Activated naive CD8-positive, alpha-beta T cell (primary cell): ENCODE data around the gene REN.

Source experiments
- H3K27ac Mint-ChIP-seq: one replicate; pipeline ENCODE4 v1.8.0; 2021; ENCODE audit warnings: mixed read lengths
- H3K27me3 Mint-ChIP-seq: one replicate; pipeline ENCODE4 v1.8.0; 2021; ENCODE audit warnings: mixed read lengths
- H3K36me3 Mint-ChIP-seq: one replicate; pipeline ENCODE4 v1.8.0; 2021; ENCODE audit warnings: mixed read lengths
- H3K4me1 Mint-ChIP-seq: one replicate; pipeline ENCODE4 v1.8.0; 2021; ENCODE audit warnings: low read depth, mixed read lengths
- H3K4me3 Mint-ChIP-seq: one replicate; pipeline ENCODE4 v1.8.0; 2021; ENCODE audit warnings: mild to moderate bottlenecking, mixed read lengths
- H3K9me3 Mint-ChIP-seq: one replicate; pipeline ENCODE4 v1.8.0; 2021; ENCODE audit warnings: low read depth, mixed read lengths

The REN gene

DNA sequence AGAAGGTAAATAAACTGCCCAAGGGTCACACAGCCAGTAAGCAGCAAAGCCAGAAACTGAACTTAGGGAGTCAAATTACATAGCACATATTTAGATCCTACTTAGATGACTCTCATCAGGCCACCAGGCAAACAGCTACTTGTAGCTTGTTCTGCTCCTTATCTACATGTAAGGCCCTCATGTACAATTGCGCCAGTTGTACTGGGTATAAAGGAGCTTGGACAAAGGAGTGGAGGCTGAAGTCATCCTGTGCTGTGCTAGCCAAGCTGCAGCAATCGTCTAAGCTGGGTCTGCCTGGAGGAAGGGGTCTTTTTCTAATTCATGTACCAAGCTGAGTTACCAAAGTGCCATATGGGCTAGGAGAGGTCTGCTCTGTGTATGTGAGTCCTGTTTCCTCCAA lies 27.0 kb downstream of the REN start:
- H3K9me3 Mint-ChIP-seq, result no peaks in the 10 kb centered on the region
- peaks cover 2% of the 10 kb centered on the region for H3K4me1 Mint-ChIP-seq
- H3K27ac Mint-ChIP-seq, result no peak overlapping the region
- H3K27me3 Mint-ChIP-seq, result no peaks in the 10 kb centered on the region
- peaks cover 4% of the 10 kb centered on the region for H3K36me3 Mint-ChIP-seq
- H3K4me3 Mint-ChIP-seq, result no peak overlapping the region

DNA sequence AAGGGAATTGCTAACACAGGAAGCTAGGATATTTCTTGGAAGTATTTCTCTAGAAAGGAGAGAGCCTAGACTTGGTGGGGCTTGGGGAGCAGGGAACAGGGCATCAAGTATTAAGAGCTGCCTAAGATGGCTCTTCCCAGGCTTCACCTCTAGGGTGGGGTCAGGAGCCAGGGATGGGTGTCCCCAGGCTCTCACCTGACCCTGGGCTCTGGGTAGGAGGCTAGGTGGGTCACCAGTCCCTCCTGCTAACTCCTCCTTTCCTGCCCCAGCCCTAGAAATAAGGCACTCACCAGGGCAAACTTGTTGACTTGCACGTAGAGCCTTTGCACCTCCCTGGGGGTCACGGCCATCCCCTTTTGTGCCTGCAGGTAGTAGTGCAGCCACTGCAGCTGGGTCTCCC lies 29.3 kb downstream of the REN start:
- H3K4me1 Mint-ChIP-seq, result no peaks in the 10 kb centered on the region
- no peak overlapping the region for H3K4me3 Mint-ChIP-seq
- no peaks in the 10 kb centered on the region for H3K27me3 Mint-ChIP-seq
- H3K36me3 Mint-ChIP-seq, result peaks cover 4% of the 10 kb centered on the region
- H3K27ac Mint-ChIP-seq, result no peak overlapping the region
- H3K9me3 Mint-ChIP-seq, result no peaks in the 10 kb centered on the region

DNA sequence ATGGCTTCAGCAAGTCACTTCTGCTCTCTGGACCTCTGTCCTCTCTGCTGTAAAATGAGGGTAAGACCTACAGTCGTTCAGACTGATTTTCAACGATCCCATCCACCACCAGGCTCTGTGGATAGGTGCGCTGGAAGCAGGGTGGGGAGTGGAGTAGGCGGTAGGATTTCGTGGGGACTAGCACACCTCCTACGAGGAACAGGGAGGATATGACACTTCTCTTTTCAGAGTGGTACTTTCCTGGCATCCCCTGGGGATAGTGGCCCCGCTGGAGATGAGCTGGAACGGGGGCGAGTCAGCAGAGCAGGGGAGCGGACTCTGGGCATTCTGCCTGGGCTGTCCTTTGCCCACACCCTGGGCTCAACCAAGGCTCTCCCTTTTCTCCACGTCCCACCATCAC lies 32.0 kb downstream of the REN start:
- Mint-ChIP-seq H3K27me3 (no peaks in the 10 kb centered on the region), H3K4me3 (no peak overlapping the region), H3K4me1 (no peaks in the 10 kb centered on the region), H3K9me3 (no peaks in the 10 kb centered on the region), H3K36me3 (peaks cover 3% of the 10 kb centered on the region), H3K27ac (no peak overlapping the region)

DNA sequence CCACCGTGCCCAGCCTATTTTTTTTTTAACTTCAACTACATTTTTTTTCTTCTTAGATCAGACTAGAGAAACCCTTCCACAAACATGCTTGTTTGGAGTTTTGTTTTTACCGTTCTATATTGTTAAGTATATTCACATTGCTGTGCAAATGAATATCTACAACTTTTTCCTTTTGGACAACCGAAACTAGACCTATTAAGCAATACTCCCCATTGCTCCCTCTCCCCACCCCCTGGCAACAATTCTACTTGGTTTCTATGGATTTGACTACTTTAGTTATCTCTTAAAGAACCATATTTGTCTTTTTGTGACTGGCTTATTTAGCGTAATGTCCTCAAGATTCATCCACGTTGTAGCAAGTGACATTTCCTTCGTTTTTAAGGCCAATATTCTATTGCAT lies 33.4 kb downstream of the REN start:
- Mint-ChIP-seq H3K27ac (no peak overlapping the region), H3K4me1 (peaks cover 4% of the 10 kb centered on the region), H3K9me3 (no peaks in the 10 kb centered on the region), H3K36me3 (no peaks in the 10 kb centered on the region), H3K4me3 (no peak overlapping the region), H3K27me3 (no peaks in the 10 kb centered on the region)

DNA sequence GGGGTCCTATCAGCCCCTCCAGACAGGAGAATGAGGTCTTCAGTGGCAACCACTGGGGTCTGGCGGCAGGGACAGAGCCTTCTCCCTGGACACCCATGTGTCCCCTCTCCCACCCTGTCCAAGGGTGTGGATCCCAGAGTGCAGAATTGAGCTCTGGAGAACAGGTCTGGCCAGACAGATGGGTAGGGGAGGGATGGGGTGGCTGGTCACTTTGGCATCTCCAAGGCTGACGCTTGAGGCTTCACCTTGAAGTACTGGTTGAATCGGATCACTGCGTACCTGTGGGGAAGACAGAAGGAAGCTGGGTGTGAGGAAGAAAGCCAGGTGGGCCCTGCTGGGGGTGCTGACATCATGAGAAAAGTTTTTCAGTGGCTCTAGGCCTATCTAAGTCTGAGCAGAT lies 34.2 kb downstream of the REN start:
- Mint-ChIP-seq H3K4me1 (peaks cover 4% of the 10 kb centered on the region), H3K27ac (no peak overlapping the region), H3K4me3 (no peak overlapping the region), H3K27me3 (no peaks in the 10 kb centered on the region), H3K9me3 (no peaks in the 10 kb centered on the region), H3K36me3 (no peaks in the 10 kb centered on the region)

DNA sequence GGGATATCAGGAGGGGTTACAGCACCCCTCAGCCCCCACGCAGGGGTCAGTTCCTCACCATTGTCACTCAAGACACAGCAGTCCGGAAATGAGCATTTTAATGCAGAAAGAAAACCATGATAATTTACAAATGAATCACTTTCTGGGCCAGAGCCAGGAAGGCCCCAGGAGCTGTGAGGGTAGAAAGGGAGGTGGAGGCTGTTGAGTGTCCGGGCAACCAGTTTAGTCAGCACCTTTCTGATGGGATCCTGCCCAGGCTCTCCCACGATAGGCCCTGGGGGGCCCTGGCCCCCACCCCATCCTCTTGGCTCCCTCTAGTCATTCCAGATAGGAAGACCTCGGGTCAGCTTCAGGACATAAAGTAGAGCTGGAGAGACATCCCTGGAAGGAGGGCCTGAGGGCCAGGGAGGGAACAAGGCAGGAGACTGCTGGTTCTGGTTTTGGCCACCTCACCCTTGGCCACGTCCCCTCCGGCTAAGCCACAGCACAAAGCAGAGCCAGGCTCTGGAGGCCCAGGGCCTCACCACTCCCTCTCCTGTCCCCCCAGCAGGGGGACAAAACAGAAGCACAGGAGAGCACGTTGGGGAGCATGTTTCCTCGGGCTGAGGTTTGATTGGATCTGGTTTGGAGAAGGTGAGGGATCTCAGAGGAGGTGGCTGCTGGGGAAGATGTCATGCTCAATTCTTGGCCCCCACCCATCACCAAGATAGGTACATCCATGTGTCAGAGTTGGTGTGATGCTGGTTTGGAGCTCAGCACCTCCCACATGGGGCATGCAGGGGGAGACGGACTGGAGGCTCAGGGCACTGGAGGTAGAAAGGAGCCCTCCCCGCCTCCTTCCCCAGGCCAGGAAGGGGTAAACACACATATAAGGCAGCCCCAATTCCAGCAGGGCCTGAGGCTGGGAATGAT lies 34.9 kb downstream of the REN start:
- H3K4me1 Mint-ChIP-seq, result peaks cover 4% of the 10 kb centered on the region
- H3K4me3 Mint-ChIP-seq, result no peak overlapping the region
- no peaks in the 10 kb centered on the region for H3K36me3 Mint-ChIP-seq
- H3K9me3 Mint-ChIP-seq, result no peaks in the 10 kb centered on the region
- H3K27ac Mint-ChIP-seq, result no peak overlapping the region
- no peaks in the 10 kb centered on the region for H3K27me3 Mint-ChIP-seq

DNA sequence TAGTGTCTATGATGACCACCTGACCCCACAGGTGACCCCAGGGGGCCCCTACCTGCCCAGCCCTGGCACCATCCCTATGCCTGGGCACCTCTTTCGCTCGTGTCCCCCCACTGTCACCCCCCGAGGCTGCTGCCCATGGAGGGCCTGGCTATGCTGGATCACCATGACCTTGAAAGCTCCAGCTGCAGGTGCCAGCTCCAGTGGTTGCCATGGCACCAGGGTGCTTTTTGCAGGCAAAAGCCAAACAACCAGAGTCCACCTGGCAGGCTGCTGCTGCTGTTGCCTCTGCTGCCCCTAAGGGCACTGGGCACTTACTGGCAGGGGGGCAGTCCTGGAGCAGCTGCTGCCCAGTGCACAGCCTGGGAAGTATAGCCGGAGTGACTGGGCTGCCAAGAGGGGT lies 36.0 kb downstream of the REN start:
- H3K4me3 Mint-ChIP-seq, result no peak overlapping the region
- H3K9me3 Mint-ChIP-seq, result no peaks in the 10 kb centered on the region
- H3K27me3 Mint-ChIP-seq, result no peaks in the 10 kb centered on the region
- no peak overlapping the region for H3K27ac Mint-ChIP-seq
- H3K4me1 Mint-ChIP-seq, result peaks cover 4% of the 10 kb centered on the region
- H3K36me3 Mint-ChIP-seq, result no peaks in the 10 kb centered on the region

DNA sequence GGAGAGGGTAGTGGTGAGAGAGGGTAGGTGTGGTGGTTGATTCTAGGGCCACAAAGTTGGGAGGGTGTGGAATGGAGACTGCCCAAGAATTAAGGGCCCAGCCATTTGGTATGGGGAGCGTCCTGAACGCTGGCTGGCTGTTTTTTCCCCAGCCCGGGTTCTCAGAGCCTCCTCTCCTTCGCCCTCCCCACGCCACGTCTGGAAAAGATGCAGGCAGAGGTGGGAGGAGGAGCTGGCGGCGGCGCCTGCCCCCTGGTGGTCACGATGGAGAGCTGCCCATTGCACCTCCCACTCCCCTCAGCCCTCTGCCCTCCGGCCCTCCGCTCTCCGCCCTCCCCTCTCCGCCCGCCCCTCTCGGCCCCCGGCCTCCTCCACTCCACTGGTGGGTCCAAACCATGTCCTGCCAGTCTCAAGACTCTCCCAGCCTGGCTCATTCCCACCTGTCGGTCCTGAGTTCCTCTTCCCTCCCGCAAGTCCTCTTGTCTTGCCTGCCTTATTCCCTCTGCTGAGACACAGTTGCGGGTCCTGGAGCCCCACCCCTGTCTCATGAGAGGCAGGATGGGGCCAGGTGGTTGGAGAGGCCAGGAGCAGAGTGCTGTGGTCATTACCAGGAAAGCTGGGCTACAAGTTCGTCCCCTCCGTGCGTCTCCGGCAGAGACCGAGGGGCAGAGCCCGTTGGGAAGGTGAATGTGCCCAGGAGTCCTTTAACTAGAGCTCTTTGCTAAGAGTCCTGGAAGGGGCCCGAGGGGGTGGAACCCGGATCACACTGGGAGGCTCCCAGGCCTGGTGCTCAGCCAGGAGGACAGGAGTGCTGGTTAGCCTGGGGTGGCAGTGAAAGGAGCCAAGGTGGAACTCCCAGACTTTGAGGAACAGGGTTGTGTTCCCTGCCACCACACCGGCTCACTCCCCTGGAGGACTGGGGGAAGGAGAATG lies 36.9 kb downstream of the REN start:
- H3K27me3 Mint-ChIP-seq, result no peaks in the 10 kb centered on the region
- H3K4me1 Mint-ChIP-seq, result peaks cover 4% of the 10 kb centered on the region
- H3K4me3 Mint-ChIP-seq, result no peak overlapping the region
- no peaks in the 10 kb centered on the region for H3K9me3 Mint-ChIP-seq
- H3K27ac Mint-ChIP-seq, result no peak overlapping the region
- H3K36me3 Mint-ChIP-seq, result no peaks in the 10 kb centered on the region

DNA sequence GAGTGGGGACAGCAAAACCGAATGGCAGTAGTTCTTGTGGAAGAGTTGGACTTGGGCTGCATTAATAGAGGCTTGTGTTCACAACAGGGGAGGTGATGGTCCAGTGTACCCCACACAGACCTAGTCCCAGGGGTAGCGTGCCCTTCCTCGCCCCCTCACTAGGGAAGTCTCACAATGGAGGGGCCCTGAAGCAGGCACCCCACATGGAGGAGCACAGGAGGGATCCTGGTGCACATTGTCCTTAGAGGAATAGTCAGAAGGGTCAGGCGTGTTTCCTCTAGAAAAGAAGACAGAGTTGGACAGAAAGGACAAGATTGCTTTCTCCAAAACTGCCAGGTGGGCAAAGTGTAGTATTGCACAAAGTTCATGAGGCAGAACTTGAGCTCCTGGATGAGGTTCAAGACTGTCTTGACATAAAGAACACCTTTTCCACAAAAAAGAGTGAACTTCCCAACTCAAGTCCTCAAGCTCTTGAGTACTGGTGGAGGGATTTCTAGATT lies 37.6 kb downstream of the REN start:
- no peak overlapping the region for H3K4me3 Mint-ChIP-seq
- no peaks in the 10 kb centered on the region for H3K36me3 Mint-ChIP-seq
- no peak overlapping the region for H3K27ac Mint-ChIP-seq
- peaks cover 4% of the 10 kb centered on the region for H3K4me1 Mint-ChIP-seq
- no peaks in the 10 kb centered on the region for H3K27me3 Mint-ChIP-seq
- H3K9me3 Mint-ChIP-seq, result no peaks in the 10 kb centered on the region

DNA sequence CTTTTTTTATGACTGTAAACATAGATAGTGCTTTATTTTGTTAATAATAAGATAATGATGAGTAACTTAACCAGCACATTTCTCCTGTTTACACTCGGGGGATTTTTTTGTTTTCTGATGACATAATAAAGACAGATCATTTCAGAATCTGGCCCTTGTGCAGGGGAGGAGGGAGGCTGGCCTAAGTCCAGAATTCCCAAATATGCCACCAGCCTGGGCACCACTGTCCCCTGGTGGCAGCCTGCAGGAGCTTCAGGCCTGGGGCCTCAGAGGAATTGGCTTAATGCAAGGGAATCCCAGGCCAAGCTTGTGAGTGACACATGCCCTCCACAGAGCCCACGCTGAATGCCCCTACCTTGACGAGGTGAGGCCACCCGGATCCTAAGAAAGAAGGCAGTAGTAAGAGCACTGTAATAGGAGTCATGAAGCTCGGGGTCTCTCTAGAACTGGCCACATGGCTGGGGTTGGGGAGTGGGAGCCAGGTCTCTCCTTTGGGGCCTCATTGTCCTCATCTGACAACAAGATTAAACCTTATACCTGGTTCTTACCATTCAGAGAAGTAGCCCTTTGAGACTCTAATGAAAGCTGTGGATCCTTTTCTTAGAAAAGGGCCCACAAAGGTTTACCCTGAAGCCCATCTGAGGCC lies 38.4 kb downstream of the REN start:
- Mint-ChIP-seq H3K36me3 (no peaks in the 10 kb centered on the region), H3K4me3 (no peak overlapping the region), H3K9me3 (no peaks in the 10 kb centered on the region), H3K27ac (no peak overlapping the region), H3K27me3 (no peaks in the 10 kb centered on the region), H3K4me1 (peaks cover 4% of the 10 kb centered on the region)

DNA sequence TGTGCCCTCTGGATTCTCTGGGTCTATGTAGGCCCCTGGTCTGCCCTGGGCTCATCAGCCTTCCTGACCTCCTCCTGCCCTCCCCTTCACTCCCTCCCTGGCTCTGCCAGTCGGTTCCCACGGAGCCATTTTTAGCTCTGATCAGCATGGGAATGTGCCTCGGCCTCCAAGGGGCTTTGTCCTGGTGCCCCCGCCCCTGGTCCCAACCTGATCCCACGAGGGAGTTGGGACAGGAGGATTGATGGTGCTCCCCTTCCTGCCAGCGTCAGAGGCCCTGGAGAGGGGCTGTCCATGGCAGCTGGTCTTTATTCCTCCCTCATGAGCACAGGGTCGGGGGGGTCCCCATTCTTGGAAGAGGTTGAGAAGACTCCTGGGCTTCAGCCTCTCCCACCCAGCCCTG lies 39.2 kb downstream of the REN start:
- H3K4me3 Mint-ChIP-seq, result no peak overlapping the region
- no peak overlapping the region for H3K27ac Mint-ChIP-seq
- H3K27me3 Mint-ChIP-seq, result no peaks in the 10 kb centered on the region
- peaks cover 4% of the 10 kb centered on the region for H3K4me1 Mint-ChIP-seq
- H3K9me3 Mint-ChIP-seq, result no peaks in the 10 kb centered on the region
- H3K36me3 Mint-ChIP-seq, result no peaks in the 10 kb centered on the region

DNA sequence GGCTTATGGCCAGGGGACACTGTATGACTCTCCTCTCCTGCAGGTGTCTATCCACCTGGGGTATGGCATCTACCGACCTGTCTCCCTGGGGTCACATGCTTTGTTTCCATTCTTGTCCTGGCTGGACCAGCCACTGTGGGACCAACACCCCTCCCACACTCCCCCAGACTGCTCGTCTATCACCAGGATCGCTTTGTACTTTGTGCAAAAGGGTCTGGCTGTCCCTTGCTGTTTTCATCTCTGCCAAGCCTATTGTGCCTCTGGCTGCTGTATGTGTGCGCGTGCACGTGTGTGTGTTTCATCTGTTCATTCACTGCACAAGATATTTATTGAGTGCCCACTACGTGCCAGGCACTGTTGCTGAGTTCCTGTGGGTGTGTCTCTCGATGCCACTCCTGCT lies 39.8 kb downstream of the REN start:
- H3K36me3 Mint-ChIP-seq, result no peaks in the 10 kb centered on the region
- no peak overlapping the region for H3K4me3 Mint-ChIP-seq
- peaks cover 4% of the 10 kb centered on the region for H3K4me1 Mint-ChIP-seq
- H3K27ac Mint-ChIP-seq, result no peak overlapping the region
- no peaks in the 10 kb centered on the region for H3K9me3 Mint-ChIP-seq
- H3K27me3 Mint-ChIP-seq, result no peaks in the 10 kb centered on the region

DNA sequence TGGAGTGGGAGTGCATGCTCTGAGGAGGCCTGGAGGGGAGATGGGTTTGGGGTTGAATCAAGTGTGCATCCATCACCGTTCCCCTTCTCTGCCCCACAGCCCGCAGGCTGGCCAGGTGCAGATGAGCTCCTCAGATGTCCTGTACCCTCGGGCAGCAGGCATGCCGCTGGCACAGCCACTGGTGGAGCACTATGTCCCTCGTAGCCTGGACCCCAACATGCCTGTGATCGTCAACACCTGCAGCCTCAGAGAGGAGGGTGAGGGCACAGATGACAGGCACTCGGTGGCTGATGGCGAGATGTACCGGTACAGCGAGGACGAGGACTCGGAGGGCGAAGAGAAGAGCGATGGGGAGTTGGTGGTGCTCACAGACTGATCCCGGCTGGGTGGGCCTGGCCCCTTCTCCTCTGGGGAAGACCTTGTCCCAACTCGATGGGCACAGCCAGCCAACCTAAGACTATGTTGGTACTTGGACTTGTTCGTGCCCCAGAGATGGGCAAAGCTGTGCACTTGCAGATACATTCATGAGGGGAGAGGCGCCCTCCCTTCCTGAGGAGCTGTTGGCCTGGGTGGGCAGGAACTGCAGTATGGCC lies 40.3 kb downstream of the REN start:
- Mint-ChIP-seq H3K9me3 (no peaks in the 10 kb centered on the region), H3K4me1 (peaks cover 4% of the 10 kb centered on the region), H3K27ac (no peak overlapping the region), H3K27me3 (no peaks in the 10 kb centered on the region), H3K4me3 (no peak overlapping the region), H3K36me3 (no peaks in the 10 kb centered on the region)

DNA sequence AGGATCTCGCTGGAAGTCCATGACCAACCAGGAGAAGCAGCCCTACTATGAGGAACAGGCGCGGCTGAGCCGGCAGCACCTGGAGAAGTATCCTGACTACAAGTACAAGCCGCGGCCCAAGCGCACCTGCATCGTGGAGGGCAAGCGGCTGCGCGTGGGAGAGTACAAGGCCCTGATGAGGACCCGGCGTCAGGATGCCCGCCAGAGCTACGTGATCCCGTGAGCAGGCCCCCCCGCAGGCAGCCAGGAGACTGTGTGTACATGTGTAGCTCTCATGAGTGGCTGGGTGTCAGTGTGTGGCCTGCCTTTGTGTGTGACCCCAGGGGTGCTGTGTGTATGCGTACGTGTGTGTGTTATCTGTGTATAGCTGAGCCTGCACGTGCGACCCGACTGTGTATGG lies 41.5 kb downstream of the REN start:
- no peaks in the 10 kb centered on the region for H3K27me3 Mint-ChIP-seq
- H3K36me3 Mint-ChIP-seq, result no peaks in the 10 kb centered on the region
- H3K9me3 Mint-ChIP-seq, result no peaks in the 10 kb centered on the region
- H3K4me1 Mint-ChIP-seq, result peaks cover 4% of the 10 kb centered on the region
- no peak overlapping the region for H3K27ac Mint-ChIP-seq
- no peak overlapping the region for H3K4me3 Mint-ChIP-seq
